ENCODE measurements around the gene VAV1.

- no peak for TF ChIP-seq EZH2 (IDR thresholded peaks at IDR 0.05; ENCODE audit: low read depth)
- TF ChIP-seq CTCF (conservative IDR thresholded peaks at IDR 0.05): no peak
These were observed 101.4 kb downstream of the VAV1 start for GRCh38 chr19:6873708-6874431.
